HepG2 (cell line): ENCODE data around the gene GAS2.

Source experiments
- MED1 ChIP-seq: sonication (generic); formaldehyde crosslinking; IDR thresholded peaks from 2 replicates; pipeline ENCODE4 v1.4.0; 2020; ENCODE audit warnings: missing genetic modification reagents
- MTF1 ChIP-seq: sonication (generic); formaldehyde crosslinking; IDR thresholded peaks from 2 replicates; pipeline ENCODE4 v1.5.0; 2020; ENCODE audit warnings: missing genetic modification reagents
- MYC ChIP-seq: sonication (generic); formaldehyde crosslinking; IDR thresholded peaks from 2 replicates; pipeline ENCODE4 v1.9.0; 2021; ENCODE audit warnings: missing genetic modification reagents, borderline replicate concordance
- PCBP1 ChIP-seq: fragments of 200-400 bp; formaldehyde crosslinking; IDR thresholded peaks from 2 replicates; pipeline ENCODE4 v1.6.1; 2017; ENCODE audit warnings: mild to moderate bottlenecking, low read depth, low read length, borderline replicate concordance
- SMC3 ChIP-seq: IDR thresholded peaks from 2 replicates; pipeline ENCODE4 v1.6.1; 2011; ENCODE audit warnings: low read length, improper control_type of control experiment
- SNRNP70 ChIP-seq: fragments of 200-400 bp; formaldehyde crosslinking; IDR thresholded peaks from 2 replicates; pipeline ENCODE4 v1.6.1; 2017; ENCODE audit warnings: mild to moderate bottlenecking, low read depth, low read length, moderate library complexity
- ZKSCAN1 ChIP-seq: fragments of 150-350 bp; IDR thresholded peaks from 2 replicates; pipeline ENCODE4 v1.6.1; 2014; ENCODE audit warnings: low read length
- ZNF350 ChIP-seq: sonication (generic); formaldehyde crosslinking; IDR thresholded peaks from 2 replicates; pipeline ENCODE4 v1.4.0; 2020; ENCODE audit warnings: mild to moderate bottlenecking, low read depth, missing genetic modification reagents, borderline replicate concordance
- ZNF75D ChIP-seq: sonication (generic); formaldehyde crosslinking; IDR thresholded peaks from 2 replicates; pipeline ENCODE4 v1.8.1; 2023; ENCODE audit warnings: missing genetic modification reagents, mild to moderate bottlenecking, borderline replicate concordance
- TF ChIP-seq, protein P1 (sequence below): sonication (generic); formaldehyde crosslinking; IDR thresholded peaks from 2 replicates; pipeline ENCODE4 v1.5.0; 2020; ENCODE audit warnings: mild to moderate bottlenecking, missing genetic modification reagents, moderate library complexity
- TF ChIP-seq, protein P2 (sequence below): sonication (generic); formaldehyde crosslinking; IDR thresholded peaks from 2 replicates; pipeline ENCODE4 v1.4.0; 2020; ENCODE audit warnings: missing genetic modification reagents
- TF ChIP-seq, protein P3 (sequence below): sonication (generic); formaldehyde crosslinking; IDR thresholded peaks from 2 replicates; pipeline ENCODE4 v1.4.0; 2020; ENCODE audit warnings: mild to moderate bottlenecking, missing genetic modification reagents

DNA sequence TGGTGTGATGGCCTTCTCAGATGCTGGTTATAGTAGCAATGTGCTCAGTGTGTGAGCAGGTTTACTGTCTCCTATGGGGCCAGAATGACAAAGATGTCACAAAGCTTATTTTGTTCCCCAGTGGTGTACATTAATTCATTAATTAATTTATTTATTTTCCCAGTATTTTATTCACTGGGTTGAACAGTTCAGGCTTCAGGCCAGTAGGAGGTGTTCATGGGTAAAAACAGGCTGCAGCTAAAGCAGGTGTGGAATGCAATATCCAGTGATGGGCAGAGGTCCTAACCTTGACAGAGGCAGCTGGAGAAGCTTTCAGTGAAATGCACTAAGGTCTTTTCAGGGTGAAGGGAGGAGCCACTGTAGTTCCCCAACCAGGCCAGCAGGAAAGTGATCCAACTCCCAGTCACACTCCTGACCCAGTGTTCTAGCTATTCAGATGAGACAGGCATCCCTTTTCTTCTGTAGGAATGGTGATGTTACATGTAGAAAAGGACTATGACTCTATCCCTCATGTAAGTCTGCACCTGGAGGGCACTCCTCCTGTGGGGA lies 33.0 kb upstream of the GAS2 start:
- TF ChIP-seq, protein P1, sequence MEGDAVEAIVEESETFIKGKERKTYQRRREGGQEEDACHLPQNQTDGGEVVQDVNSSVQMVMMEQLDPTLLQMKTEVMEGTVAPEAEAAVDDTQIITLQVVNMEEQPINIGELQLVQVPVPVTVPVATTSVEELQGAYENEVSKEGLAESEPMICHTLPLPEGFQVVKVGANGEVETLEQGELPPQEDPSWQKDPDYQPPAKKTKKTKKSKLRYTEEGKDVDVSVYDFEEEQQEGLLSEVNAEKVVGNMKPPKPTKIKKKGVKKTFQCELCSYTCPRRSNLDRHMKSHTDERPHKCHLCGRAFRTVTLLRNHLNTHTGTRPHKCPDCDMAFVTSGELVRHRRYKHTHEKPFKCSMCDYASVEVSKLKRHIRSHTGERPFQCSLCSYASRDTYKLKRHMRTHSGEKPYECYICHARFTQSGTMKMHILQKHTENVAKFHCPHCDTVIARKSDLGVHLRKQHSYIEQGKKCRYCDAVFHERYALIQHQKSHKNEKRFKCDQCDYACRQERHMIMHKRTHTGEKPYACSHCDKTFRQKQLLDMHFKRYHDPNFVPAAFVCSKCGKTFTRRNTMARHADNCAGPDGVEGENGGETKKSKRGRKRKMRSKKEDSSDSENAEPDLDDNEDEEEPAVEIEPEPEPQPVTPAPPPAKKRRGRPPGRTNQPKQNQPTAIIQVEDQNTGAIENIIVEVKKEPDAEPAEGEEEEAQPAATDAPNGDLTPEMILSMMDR: peak; percentile 44
- TF ChIP-seq, protein P2, sequence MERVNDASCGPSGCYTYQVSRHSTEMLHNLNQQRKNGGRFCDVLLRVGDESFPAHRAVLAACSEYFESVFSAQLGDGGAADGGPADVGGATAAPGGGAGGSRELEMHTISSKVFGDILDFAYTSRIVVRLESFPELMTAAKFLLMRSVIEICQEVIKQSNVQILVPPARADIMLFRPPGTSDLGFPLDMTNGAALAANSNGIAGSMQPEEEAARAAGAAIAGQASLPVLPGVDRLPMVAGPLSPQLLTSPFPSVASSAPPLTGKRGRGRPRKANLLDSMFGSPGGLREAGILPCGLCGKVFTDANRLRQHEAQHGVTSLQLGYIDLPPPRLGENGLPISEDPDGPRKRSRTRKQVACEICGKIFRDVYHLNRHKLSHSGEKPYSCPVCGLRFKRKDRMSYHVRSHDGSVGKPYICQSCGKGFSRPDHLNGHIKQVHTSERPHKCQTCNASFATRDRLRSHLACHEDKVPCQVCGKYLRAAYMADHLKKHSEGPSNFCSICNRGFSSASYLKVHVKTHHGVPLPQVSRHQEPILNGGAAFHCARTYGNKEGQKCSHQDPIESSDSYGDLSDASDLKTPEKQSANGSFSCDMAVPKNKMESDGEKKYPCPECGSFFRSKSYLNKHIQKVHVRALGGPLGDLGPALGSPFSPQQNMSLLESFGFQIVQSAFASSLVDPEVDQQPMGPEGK: no peak
- no peak for TF ChIP-seq SNRNP70
- TF ChIP-seq, protein P3, sequence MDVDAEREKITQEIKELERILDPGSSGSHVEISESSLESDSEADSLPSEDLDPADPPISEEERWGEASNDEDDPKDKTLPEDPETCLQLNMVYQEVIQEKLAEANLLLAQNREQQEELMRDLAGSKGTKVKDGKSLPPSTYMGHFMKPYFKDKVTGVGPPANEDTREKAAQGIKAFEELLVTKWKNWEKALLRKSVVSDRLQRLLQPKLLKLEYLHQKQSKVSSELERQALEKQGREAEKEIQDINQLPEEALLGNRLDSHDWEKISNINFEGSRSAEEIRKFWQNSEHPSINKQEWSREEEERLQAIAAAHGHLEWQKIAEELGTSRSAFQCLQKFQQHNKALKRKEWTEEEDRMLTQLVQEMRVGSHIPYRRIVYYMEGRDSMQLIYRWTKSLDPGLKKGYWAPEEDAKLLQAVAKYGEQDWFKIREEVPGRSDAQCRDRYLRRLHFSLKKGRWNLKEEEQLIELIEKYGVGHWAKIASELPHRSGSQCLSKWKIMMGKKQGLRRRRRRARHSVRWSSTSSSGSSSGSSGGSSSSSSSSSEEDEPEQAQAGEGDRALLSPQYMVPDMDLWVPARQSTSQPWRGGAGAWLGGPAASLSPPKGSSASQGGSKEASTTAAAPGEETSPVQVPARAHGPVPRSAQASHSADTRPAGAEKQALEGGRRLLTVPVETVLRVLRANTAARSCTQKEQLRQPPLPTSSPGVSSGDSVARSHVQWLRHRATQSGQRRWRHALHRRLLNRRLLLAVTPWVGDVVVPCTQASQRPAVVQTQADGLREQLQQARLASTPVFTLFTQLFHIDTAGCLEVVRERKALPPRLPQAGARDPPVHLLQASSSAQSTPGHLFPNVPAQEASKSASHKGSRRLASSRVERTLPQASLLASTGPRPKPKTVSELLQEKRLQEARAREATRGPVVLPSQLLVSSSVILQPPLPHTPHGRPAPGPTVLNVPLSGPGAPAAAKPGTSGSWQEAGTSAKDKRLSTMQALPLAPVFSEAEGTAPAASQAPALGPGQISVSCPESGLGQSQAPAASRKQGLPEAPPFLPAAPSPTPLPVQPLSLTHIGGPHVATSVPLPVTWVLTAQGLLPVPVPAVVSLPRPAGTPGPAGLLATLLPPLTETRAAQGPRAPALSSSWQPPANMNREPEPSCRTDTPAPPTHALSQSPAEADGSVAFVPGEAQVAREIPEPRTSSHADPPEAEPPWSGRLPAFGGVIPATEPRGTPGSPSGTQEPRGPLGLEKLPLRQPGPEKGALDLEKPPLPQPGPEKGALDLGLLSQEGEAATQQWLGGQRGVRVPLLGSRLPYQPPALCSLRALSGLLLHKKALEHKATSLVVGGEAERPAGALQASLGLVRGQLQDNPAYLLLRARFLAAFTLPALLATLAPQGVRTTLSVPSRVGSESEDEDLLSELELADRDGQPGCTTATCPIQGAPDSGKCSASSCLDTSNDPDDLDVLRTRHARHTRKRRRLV (CRISPR knock-in tag): no peak
- TF ChIP-seq PCBP1: no peak
- no peak for TF ChIP-seq ZNF75D
- peak; percentile 20; the same call in 1 of the 2 replicates for TF ChIP-seq SMC3
- TF ChIP-seq ZNF350 (CRISPR knock-in tag): no peak
- TF ChIP-seq ZKSCAN1: no peak
- TF ChIP-seq MED1: no peak
- no peak for TF ChIP-seq MYC (CRISPR knock-in tag)
- TF ChIP-seq MTF1 (CRISPR knock-in tag): no peak
